Measurements from ENCODE around the gene APOBR.

- TF ChIP-seq CTCF (conservative IDR thresholded peaks at IDR 0.05 in 1 of 2, IDR thresholded peaks at IDR 0.05 in 1 of 2; ENCODE audit: extremely low read depth in 1 of 2, insufficient read depth in 1 of 2, low read depth in 1 of 2, low read length in 2 of 2) (no peak), EZH2 (IDR thresholded peaks at IDR 0.05; ENCODE audit: borderline replicate concordance, low read length) (no peak)
These were observed 27.0 kb downstream of the APOBR start for GRCh38 chr16:28521436-28521835.
